Diencephalon (tissue), 1 donor: ENCODE results near the gene CYBA. TPM values are rescaled to one million over a fixed set of nuclear protein-coding genes. Genes with fewer than 3 reads are reported as not detected.

Experiments
- total RNA-seq: library from RNA; depleted of rRNA; stranded (reverse); fragments of >200 nt; gene quantifications from one replicate; pipeline ENCODE4 v1.2.3, GENCODE V29; 2014

CYBA gene
- total RNA-seq, result 28.8 TPM

DNA sequence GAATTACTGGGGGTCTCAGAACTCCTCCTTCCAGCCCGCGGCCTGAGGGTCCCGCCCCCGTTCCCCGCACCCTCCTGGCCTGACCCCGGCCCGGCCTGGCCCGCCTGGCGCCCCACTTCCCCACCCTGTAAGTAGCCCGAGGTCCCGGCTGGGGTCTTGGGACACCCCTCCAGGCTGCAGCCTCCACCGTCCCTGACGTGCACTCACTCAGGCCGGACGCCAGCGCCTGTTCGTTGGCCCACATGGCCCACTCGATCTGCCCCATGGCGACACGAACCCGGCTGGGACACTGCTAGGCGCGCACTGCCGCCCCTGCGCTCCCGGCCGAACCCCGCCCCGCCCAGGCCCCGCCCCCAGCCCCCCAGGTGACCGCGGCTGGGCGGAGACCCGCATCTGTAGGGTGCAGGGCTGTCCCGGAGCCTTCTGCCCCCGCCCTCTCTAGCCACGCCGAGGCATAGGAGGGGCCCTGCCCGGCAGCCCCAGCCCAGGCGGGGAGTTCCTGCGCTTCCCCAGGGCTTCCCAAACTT lies at the start of gene CYBA:
TSS of gene CYBA (minus strand) at position 305 of the 527 bp plus-strand sequence. CDS start at position 265, 40 bp downstream.

DNA sequence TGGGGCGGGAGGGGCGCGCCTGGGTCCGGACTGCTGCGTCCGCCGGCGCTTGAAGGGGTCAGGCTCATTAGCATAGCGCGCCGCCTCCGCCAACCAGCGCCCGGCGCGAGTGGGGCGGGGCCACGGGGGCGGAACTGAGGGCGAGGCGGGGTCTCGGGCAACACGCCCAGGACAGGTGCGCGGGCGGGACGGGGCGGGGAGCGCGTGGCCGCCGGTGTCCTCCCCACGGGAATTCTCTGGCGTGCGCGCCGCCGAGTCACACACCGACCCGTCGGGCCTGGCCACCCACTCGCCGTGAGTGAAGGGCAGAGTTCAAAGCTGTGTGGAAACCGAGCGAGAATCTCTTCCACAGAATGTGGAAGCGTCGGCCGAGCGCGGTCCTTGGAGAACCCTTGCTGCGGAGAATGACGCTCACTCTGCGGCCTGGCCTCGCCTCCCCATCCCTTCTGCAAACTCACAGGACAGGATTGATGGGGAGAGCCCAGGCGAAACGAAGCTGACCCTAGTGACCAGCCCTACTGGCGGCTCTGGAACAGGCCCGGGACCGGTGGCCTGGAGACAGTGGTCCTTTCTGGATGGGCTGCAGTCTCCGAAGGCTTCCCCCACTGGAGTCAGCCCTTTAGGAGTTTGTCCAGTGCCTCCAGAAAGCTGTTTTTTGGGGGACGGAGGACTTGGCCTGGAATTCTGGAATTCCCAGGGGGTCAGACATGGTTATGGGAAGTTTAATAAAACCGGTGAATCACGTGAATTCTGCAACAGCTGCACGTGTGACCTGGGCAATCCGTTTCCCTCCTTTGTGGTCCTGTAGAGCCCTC lies 35.8 kb upstream of the CYBA start, which contains the start of gene SNAI3:
TSS of gene SNAI3 (minus strand) at position 69 of the 815 bp plus-strand sequence. CDS start 101 bp downstream, outside the sequence.

DNA sequence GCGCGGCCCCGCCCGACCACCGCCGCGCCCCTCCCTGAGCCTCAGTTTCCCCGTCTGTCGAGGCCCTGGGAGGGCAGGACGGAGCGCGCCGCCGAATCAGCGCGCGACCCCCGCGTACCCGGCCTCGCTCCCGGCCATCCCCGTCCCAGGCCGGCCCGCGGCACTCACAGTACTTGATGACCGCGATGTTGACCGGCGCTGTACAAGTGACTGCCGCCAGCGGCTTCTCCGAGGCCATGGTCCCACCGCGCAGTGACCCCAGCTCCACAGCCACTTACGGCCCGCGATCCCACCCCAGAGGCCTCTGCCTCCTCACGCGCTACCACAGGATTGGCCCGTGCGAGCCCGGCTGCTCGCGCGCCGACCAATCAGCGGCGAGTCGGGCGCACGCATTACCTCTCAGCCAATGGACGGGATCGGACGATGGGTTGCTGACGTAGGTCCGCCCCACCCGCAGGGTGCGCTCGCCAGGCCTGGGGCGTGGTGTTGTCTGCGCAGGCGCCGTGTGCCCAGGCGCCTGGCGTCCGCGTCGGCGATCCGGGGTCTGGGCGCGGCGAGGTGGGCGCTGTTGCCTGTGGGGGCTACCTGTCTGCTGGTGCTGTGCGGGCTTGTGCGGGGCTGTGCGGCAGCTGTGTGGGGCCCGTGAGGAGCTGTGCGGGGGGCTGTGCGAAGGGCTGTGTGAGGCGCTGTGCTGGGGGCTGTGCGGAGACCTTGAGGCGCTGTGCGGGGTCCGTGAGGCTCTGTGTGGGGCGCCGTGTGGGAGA lies 12.2 kb upstream of the CYBA start, which contains the start of gene MVD:
TSS of gene MVD (minus strand) at position 249 of the 764 bp plus-strand sequence. CDS start at position 238, 11 bp downstream.

DNA sequence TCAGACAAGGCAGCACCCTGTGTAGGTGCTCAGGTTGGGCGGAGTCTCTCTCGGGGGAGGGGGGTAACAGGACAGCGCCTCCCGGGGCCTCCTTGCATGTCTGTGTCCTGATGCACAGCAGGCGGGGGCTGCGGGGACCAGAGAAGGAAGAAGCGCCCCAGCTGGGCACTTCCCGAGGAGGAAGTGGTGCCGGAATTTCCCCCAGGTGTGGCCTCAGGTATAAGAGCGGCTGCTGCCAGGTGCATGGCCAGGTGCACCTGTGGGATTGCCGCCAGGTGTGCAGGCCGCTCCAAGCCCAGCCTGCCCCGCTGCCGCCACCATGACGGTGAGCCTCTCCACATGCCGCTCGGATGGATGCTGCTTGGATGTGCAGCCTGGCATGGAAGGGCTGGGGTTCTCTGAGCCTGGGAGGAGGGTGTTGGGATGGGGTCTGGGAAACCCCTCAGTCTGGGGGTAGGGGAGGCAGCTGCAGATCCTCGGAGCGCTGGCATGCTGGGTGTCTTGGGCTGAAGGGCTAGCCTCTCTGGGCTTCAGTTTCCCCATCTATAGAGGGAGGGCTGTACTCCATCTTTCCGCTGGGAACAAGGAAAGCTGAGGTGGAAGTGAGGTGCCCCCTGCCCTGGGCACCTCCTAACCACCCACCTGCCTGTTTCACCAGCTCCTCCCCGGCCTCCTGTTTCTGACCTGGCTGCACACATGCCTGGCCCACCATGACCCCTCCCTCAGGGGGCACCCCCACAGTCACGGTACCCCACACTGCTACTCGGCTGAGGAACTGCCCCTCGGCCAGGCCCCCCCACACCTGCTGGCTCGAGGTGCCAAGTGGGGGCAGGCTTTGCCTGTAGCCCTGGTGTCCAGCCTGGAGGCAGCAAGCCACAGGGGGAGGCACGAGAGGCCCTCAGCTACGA lies 12.3 kb downstream of the CYBA start, which contains the start of gene IL17C:
TSS of gene IL17C (plus strand) at position 250 of the 908 bp plus-strand sequence. CDS start at position 320, 70 bp downstream.

Other genes starting within 250 kb of the CYBA start
- gene ZFPM1, start 197.8 kb downstream of the CYBA start, total RNA-seq, result 1.4 TPM
- gene ZC3H18, start 80.7 kb downstream of the CYBA start, total RNA-seq, result 19.8 TPM
- gene IL17C, start 12.5 kb downstream of the CYBA start, total RNA-seq, result not detected
- 45.7 TPM for gene MVD, start 12.0 kb upstream of the CYBA start, total RNA-seq
- gene SNAI3, start 35.5 kb upstream of the CYBA start, total RNA-seq, result not detected
- 10.8 TPM for gene RNF166, start 55.4 kb upstream of the CYBA start, total RNA-seq
- 14.3 TPM for gene CTU2, start 55.5 kb upstream of the CYBA start, total RNA-seq
- gene PIEZO1, start 134.2 kb upstream of the CYBA start, total RNA-seq, result 7.8 TPM
- gene CDT1, start 152.7 kb upstream of the CYBA start, total RNA-seq, result 7.8 TPM
- 15.0 TPM for gene APRT, start 160.9 kb upstream of the CYBA start, total RNA-seq
- gene GALNS, start 205.9 kb upstream of the CYBA start, total RNA-seq, result 17.5 TPM
- gene TRAPPC2L, start 206.1 kb upstream of the CYBA start, total RNA-seq, result 35.8 TPM
- gene PABPN1L, start 215.6 kb upstream of the CYBA start, total RNA-seq, result not detected